ENCODE results near the gene SCD5.

SCD5 gene

DNA sequence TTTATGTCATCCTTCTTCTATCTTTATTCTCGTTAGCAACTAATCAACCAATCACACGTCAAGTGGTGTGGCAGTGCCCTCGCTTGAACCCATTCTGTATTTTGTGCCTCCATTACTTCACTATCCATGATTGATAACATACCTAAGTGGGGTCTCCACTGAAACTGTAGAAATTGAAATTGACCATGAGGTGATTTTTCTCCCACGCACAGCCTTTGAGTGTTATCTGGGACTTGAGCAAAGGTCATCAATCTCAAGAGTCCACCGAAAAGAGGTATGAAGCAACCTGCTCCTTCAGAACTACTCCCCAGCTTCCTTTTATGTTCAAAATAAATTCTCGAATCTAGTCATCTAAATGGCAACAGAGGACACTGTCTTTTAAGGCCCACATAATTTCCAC lies 111.1 kb downstream of the SCD5 start:
- Histone ChIP-seq H3K9me3 (ENCODE audit: severe bottlenecking) (no peaks in the 10 kb centered on the region), H3K27me3 (ENCODE audit: insufficient read depth, low read depth, severe bottlenecking) (no peaks in the 10 kb centered on the region), H3K36me3 (no peaks in the 10 kb centered on the region), H3K4me3 (ENCODE audit: low read depth, low read length) (no peak overlapping the region), H3K27ac (no peak overlapping the region)
- TF ChIP-seq, protein P1, sequence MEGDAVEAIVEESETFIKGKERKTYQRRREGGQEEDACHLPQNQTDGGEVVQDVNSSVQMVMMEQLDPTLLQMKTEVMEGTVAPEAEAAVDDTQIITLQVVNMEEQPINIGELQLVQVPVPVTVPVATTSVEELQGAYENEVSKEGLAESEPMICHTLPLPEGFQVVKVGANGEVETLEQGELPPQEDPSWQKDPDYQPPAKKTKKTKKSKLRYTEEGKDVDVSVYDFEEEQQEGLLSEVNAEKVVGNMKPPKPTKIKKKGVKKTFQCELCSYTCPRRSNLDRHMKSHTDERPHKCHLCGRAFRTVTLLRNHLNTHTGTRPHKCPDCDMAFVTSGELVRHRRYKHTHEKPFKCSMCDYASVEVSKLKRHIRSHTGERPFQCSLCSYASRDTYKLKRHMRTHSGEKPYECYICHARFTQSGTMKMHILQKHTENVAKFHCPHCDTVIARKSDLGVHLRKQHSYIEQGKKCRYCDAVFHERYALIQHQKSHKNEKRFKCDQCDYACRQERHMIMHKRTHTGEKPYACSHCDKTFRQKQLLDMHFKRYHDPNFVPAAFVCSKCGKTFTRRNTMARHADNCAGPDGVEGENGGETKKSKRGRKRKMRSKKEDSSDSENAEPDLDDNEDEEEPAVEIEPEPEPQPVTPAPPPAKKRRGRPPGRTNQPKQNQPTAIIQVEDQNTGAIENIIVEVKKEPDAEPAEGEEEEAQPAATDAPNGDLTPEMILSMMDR (IDR thresholded peaks at IDR 0.05; ENCODE audit: low read depth, low read length): no peak
- no peak for DNase-seq

DNA sequence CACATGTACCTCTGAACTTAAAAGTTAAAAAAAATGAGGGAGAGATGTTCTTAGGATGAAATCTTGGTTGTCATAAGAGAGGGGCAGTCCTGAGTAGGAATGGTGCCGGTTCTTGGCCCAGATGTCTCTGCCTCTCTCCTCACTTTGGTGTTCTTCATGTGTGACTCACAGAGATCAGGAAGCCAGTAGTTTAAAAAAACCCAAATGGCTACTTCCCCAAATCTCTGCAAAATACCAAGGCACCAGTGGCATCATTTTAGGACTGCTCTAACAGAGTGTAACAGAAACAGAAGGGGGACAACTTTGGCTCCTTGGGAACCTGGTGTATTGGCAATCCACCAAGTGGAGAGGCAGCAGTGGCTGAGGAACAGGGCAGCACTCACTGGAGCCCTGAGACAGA lies 116.8 kb downstream of the SCD5 start:
- Histone ChIP-seq H3K9me3 (ENCODE audit: severe bottlenecking) (no peaks in the 10 kb centered on the region), H3K27ac (no peak overlapping the region), H3K4me3 (ENCODE audit: low read depth, low read length) (no peak overlapping the region), H3K36me3 (peaks cover 2% of the 10 kb centered on the region; the same call in 1 of the 2 replicates), H3K27me3 (ENCODE audit: insufficient read depth, low read depth, severe bottlenecking) (no peaks in the 10 kb centered on the region)
- TF ChIP-seq, protein P1 (IDR thresholded peaks at IDR 0.05; ENCODE audit: low read depth, low read length): no peak
- no peak for DNase-seq

DNA sequence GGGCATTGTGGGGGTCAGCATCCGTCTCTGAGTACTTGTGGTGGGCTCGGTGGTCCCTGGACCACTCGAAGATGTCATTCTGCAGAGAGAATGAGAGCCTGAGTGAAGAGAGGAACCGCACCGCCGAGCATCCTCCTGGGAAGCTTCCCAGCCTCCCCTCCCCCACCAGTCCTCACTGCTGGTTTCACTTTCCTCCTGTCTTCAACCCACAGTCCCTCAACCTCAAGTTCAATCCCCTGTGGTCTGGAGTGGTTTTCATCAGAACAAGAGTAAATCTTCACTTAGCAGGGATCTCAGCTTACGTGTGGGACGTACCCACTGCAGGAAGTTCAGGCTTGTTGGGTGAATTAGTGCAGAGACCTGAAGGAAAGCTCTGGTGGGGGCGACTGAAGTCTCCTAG lies 117.8 kb downstream of the SCD5 start:
- Histone ChIP-seq H3K9me3 (ENCODE audit: severe bottlenecking) (no peaks in the 10 kb centered on the region), H3K36me3 (peaks cover 2% of the 10 kb centered on the region; the same call in 1 of the 2 replicates), H3K27me3 (ENCODE audit: insufficient read depth, low read depth, severe bottlenecking) (no peaks in the 10 kb centered on the region), H3K4me3 (ENCODE audit: low read depth, low read length) (no peak overlapping the region), H3K27ac (no peak overlapping the region)
- TF ChIP-seq, protein P1 (IDR thresholded peaks at IDR 0.05; ENCODE audit: low read depth, low read length): no peak
- no peak for DNase-seq

DNA sequence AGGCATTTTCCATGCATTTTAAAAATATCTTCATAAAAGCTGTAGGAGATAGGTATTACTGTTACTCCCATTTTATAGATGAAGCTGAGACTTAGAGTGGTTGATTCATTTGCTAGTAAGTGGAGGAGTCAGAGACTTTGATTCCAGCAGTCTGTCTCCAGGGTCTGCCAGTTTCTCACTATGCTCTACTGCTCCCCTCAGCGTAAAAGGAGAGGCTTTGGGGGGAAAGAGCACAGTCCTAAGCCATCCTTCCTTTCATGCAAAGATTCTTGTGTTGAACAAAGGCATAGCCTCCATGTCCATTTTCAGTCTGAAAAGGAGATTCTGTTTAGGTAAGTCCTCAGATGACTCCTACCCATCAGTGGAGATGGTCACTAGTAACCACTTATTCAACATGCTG lies 119.1 kb downstream of the SCD5 start:
- Histone ChIP-seq H3K27me3 (ENCODE audit: insufficient read depth, low read depth, severe bottlenecking) (no peaks in the 10 kb centered on the region), H3K36me3 (peaks cover 2% of the 10 kb centered on the region; the same call in 1 of the 2 replicates), H3K27ac (no peak overlapping the region), H3K4me3 (ENCODE audit: low read depth, low read length) (no peak overlapping the region), H3K9me3 (ENCODE audit: severe bottlenecking) (no peaks in the 10 kb centered on the region)
- DNase-seq: no peak
- TF ChIP-seq, protein P1 (IDR thresholded peaks at IDR 0.05; ENCODE audit: low read depth, low read length): no peak

DNA sequence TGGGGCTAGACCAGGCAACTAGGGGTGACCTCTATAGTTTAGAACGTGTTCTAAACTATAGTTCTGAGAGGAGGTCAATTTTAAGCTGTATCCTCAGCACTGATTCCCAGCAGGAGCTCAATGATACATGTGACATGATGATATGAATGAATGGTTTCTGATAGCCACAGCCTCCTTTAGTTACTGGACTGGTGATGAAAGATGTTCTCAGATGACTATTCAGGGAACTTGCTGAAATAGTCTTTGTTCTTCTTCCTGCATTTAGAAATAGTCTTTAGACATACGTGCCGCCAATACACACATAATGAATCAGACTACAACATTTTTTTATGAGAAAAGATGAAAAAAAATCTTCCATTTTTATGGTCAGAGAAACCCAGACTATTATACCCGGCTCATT lies 120.5 kb downstream of the SCD5 start:
- TF ChIP-seq, protein P1 (IDR thresholded peaks at IDR 0.05; ENCODE audit: low read depth, low read length): no peak
- DNase-seq: no peak
- Histone ChIP-seq H3K4me3 (ENCODE audit: low read depth, low read length) (no peak overlapping the region), H3K36me3 (peaks cover 2% of the 10 kb centered on the region; the same call in 1 of the 2 replicates), H3K9me3 (ENCODE audit: severe bottlenecking) (no peaks in the 10 kb centered on the region), H3K27me3 (ENCODE audit: insufficient read depth, low read depth, severe bottlenecking) (no peaks in the 10 kb centered on the region), H3K27ac (no peak overlapping the region)

DNA sequence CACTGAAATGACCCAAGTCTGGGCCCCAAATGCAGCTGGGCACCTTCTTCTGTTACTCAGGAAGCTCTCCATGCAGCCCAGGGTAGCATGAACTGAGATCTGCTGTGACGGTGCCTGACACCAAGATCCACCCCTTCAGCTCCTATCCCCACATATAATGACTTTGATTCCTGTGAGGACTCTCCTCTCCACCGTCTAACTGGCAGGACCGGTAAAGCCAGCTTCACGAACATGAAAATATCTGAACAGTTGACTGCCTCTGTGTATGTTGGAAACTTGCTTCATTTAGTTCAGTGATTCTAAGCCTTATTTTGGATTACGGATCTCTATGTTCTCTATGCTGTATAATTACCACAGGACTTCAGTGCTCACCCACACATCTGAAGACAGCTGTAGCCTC lies 121.3 kb downstream of the SCD5 start:
- TF ChIP-seq, protein P1 (IDR thresholded peaks at IDR 0.05; ENCODE audit: low read depth, low read length): no peak
- Histone ChIP-seq H3K9me3 (ENCODE audit: severe bottlenecking) (no peaks in the 10 kb centered on the region), H3K36me3 (peaks cover 2% of the 10 kb centered on the region; the same call in 1 of the 2 replicates), H3K27me3 (ENCODE audit: insufficient read depth, low read depth, severe bottlenecking) (no peaks in the 10 kb centered on the region), H3K27ac (no peak overlapping the region), H3K4me3 (ENCODE audit: low read depth, low read length) (no peak overlapping the region)
- no peak for DNase-seq
